Heart left ventricle (tissue), 13 donors: ENCODE results near the gene PI4K2A.

Experiments
- CTCF ChIP-seq, 12 donors: fragments of 200-600 bp; sonication (generic) in 4 of 12; IDR thresholded peaks; one replicate each; pipeline versions ENCODE4 v1.5.0 to v1.8.0; 2018 to 2022; ENCODE audit warnings: antibody characterized with exemption in 12 of 12, mild to moderate bottlenecking in 5 of 12
- POLR2A ChIP-seq, 2 donors: fragments of 450-650 bp; IDR thresholded peaks; one replicate each; pipeline ENCODE4 v1.6.1; 2017; ENCODE audit warnings: antibody characterized with exemption in 2 of 2, mild to moderate bottlenecking in 2 of 2, moderate library complexity in 2 of 2
- donor health status: ischemic (EF 13 %, LVEDD 7.1; RV severe dilation, severe dysfunction).
- donor health status: DM: no; HTN: yes; CAD: no.
- donor health status: DM: no; HTN: no; CAD: no.
- donor health status: ischemic (EF 25% LVEDD 6.9; RV normal size, moderate dysfunction).
- donor health status: ischemic (EF 25% LVEDD 5.7; RV mildly dilated, moderate dysfunction).
- donor health status: ischemic (EF 35%, LVEDD 5.7; RV mildly dilated, moderate dysfunction).
- donor health status: nonischemic (EF 11% LVEDD 7.7; RV severe dilation, severe dysfunction).
- donor health status: DM: yes; HTN: yes; CAD: no.
- donor health status: PGD.
- donor health status: ischemic (EF 29% LVEDD 5.4; RV normal size, mild dysfunction).
- donor health status: nonischemic (EF 23%, LVEDD 6.1; RV moderate dilation, normal function).

DNA sequence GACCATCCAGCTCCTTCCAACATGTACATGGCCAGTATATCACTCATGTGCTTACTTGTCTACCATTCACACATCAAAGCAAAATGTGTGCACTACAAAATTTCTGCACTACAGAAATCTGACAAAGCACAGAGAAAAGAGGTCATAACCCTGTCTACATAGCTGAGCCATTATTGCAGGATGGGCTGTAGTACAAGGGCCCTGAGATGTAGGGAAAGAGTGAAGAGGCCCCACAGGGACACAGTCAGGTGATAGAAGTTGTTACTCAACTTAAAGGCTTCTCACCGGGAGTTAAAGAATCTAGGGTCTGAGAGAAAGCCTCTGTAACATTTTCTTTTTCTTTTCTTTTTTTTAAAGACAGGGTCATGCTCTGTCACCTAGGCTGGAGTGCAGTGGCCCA is 29.1 kb downstream of the PI4K2A start:
- TF ChIP-seq CTCF (IDR thresholded peaks at IDR 0.05) (no peak), POLR2A (IDR thresholded peaks at IDR 0.05) (no peak)
